Colonic mucosa (tissue), 4 donors: ENCODE results near the gene RFX1. TPM values are rescaled to one million over a fixed set of nuclear protein-coding genes. Genes with fewer than 3 reads are reported as not detected.
"Not testable (repeated sequence)": the region's sequence is repeated elsewhere in the genome, so short reads cannot be mapped to it uniquely, and the experiment has no call there.

ENCODE experiments used
- DNase-seq: peaks from one replicate; pipeline ENCODE4 v3.0.0-alpha.2; 2020
- H3K27ac ChIP-seq: fragments of 200-600 bp; one replicate; pipeline ENCODE4 v1.8.0; 2021
- H3K27me3 ChIP-seq: fragments of 200-600 bp; one replicate; pipeline ENCODE4 v1.8.0; 2021
- H3K36me3 ChIP-seq: fragments of 200-600 bp; one replicate; pipeline ENCODE4 v1.8.0; 2021
- H3K4me1 ChIP-seq: fragments of 200-600 bp; one replicate; pipeline ENCODE4 v1.8.0; 2021; ENCODE audit warnings: mild to moderate bottlenecking
- H3K4me3 ChIP-seq: fragments of 200-600 bp; one replicate; pipeline ENCODE4 v1.8.0; 2021
- H3K9ac ChIP-seq, 2 donors: one replicate each; pipeline ENCODE4 v1.7.0; 2013; ENCODE audit warnings: control low read depth in 2 of 2, low read depth in 2 of 2, low read length in 2 of 2
- H3K9me3 ChIP-seq: fragments of 200-600 bp; one replicate; pipeline ENCODE4 v1.8.0; 2021
- intact Hi-C: fragments of 100-400 bp; cut with DNase I; formaldehyde crosslinking; loops from one replicate; pipeline ENCODE4 v1.14.1; 2022
- total RNA-seq, 2 donors: library from RNA; stranded (reverse); fragmentation: NEBNext Ultra II Directional in 1 of 2; extraction: Animal tissue kit (Norgen Biotek cat#: 25700) in 1 of 2; gene quantifications; one replicate each; pipeline ENCODE4 v1.2.1, GENCODE V29; 2021
- TF ChIP-seq, protein P1 (sequence below): fragments of 200-600 bp; IDR thresholded peaks from one replicate; pipeline ENCODE4 v1.8.0; 2022; ENCODE audit warnings: antibody characterized with exemption, mild to moderate bottlenecking
- donor health status: healthy.
- donor health status: DM: no; HTN: no; CAD: no.
- donor health status: DM: no; HTN: no; CAD: no.

The RFX1 gene
- total RNA-seq, 2 donors from 2014 or later = 13.1 to 20.9 TPM

GRCh38 chr19:13968383-13968935 lies 37.7 kb downstream of the RFX1 start:
- no peak overlapping the region for H3K27ac ChIP-seq
- no peaks in the 10 kb centered on the region for H3K4me1 ChIP-seq
- intact Hi-C loops = no loop called here
- no peak overlapping the region for H3K4me3 ChIP-seq
- peaks cover 16% of the 10 kb centered on the region for H3K36me3 ChIP-seq
- H3K9me3 ChIP-seq = no peaks in the 10 kb centered on the region
- no peak for DNase-seq
- TF ChIP-seq, protein P1, sequence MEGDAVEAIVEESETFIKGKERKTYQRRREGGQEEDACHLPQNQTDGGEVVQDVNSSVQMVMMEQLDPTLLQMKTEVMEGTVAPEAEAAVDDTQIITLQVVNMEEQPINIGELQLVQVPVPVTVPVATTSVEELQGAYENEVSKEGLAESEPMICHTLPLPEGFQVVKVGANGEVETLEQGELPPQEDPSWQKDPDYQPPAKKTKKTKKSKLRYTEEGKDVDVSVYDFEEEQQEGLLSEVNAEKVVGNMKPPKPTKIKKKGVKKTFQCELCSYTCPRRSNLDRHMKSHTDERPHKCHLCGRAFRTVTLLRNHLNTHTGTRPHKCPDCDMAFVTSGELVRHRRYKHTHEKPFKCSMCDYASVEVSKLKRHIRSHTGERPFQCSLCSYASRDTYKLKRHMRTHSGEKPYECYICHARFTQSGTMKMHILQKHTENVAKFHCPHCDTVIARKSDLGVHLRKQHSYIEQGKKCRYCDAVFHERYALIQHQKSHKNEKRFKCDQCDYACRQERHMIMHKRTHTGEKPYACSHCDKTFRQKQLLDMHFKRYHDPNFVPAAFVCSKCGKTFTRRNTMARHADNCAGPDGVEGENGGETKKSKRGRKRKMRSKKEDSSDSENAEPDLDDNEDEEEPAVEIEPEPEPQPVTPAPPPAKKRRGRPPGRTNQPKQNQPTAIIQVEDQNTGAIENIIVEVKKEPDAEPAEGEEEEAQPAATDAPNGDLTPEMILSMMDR = no peak
- no peaks in the 10 kb centered on the region for H3K27me3 ChIP-seq
- H3K9ac ChIP-seq = no peak overlapping the region

GRCh38 chr19:13967206-13967605 lies 38.9 kb downstream of the RFX1 start:
- intact Hi-C loops, H3K9me3 ChIP-seq, H3K4me1 ChIP-seq, DNase-seq, H3K9ac ChIP-seq, H3K27ac ChIP-seq, H3K4me3 ChIP-seq, H3K27me3 ChIP-seq: not testable (repeated sequence)
- peaks cover 12% of the 10 kb centered on the region for H3K36me3 ChIP-seq

DNA sequence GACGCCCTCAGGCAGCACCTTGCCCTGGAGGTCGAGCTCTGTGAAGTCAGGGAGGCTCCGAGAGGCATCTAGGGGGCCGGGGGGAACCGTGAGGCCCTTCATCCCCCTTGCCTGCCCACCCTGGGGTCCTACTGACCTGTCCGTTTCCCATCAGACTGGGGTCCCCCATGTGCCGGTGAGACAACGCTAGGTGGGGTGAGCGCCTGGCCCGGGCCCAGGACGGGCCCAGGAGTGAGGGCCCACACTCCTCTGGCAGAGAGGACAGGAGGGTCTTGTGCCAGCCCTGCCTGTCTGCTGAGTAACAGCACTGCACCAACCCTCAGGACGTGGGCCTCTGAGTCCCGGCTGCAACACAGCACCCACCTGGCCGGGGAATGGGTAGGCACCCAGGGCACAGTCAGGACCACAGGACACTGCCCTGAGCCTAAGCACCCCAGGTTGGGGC lies 39.4 kb downstream of the RFX1 start:
- Histone ChIP-seq H3K4me3 (no peak overlapping the region), H3K27me3 (no peaks in the 10 kb centered on the region), H3K27ac (no peak overlapping the region), H3K4me1 (no peaks in the 10 kb centered on the region), H3K9ac (no peak overlapping the region), H3K9me3 (no peaks in the 10 kb centered on the region), H3K36me3 (peaks cover 12% of the 10 kb centered on the region)
- intact Hi-C loops = no loop called here
- DNase-seq = no peak
- TF ChIP-seq, protein P1 = no peak

GRCh38 chr19:13965926-13966683 lies 40.0 kb downstream of the RFX1 start:
- intact Hi-C loops = no loop called here
- no peak overlapping the region for H3K4me3 ChIP-seq
- no peak for DNase-seq
- no peak overlapping the region for H3K27ac ChIP-seq
- peaks cover 12% of the 10 kb centered on the region for H3K36me3 ChIP-seq
- H3K4me1 ChIP-seq = no peaks in the 10 kb centered on the region
- no peak overlapping the region for H3K9ac ChIP-seq
- TF ChIP-seq, protein P1 = no peak
- no peaks in the 10 kb centered on the region for H3K27me3 ChIP-seq
- no peaks in the 10 kb centered on the region for H3K9me3 ChIP-seq

DNA sequence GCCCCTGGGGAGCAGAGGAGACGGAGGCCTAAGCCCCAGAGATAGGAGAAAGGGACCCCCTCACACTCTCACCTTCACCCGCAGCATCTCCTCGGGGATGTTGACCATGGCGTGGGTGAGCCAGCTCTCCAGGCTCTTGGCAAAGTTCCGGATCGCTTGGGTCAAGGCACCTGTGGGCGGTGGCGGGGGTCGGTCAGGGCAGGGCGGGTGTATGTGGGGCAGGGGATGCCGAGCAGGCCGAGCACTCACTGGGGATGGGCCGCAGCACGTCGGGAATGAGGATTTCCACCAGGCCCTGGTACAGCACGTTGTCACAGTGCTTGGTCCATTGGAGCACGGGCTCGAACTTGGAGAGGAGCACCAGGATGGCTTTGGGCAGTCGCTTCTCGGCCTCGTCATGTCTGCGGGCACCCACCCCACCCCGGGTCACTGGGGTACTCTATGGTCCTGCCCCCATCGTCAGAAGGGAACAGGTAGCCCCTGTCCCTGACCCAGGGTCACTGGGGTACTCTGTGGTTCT lies 40.7 kb downstream of the RFX1 start:
- TF ChIP-seq, protein P1 = no peak
- Histone ChIP-seq H3K4me1 (no peaks in the 10 kb centered on the region), H3K4me3 (no peak overlapping the region), H3K27ac (no peak overlapping the region), H3K27me3 (no peaks in the 10 kb centered on the region), H3K9ac (no peak overlapping the region), H3K36me3 (peaks cover 14% of the 10 kb centered on the region), H3K9me3 (no peaks in the 10 kb centered on the region)
- intact Hi-C loops = no loop called here
- no peak for DNase-seq

DNA sequence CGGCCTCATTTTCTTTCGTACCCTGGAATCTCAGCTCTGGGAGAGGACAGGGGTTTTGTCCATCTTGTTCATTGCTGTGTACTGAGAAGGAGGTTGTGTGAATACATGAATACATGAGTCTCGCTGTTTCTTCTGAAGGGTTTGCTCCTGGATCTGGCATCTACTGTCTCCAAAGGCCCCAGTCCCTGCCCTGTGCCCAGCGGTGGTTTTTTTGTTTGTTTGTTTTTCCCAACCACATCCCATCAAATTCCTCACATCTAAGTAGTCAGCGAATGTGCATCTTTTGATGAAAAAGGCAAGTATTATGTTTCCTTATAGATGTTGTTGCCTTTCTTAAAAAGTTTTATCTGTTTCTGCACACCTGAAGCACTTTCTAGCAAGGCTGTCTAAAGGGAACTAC lies 41.3 kb downstream of the RFX1 start:
- Histone ChIP-seq H3K9me3 (no peaks in the 10 kb centered on the region), H3K27me3 (no peaks in the 10 kb centered on the region), H3K4me1 (no peaks in the 10 kb centered on the region), H3K27ac (no peak overlapping the region), H3K9ac (no peak overlapping the region), H3K4me3 (no peak overlapping the region), H3K36me3 (peaks cover 20% of the 10 kb centered on the region)
- TF ChIP-seq, protein P1 = no peak
- intact Hi-C loops = no loop called here
- DNase-seq = no peak
